ENCODE results near the gene SHC1.

Gene SHC1

GRCh38 chr1:154961207-154962155 lies 9.1 kb downstream of the SHC1 start, which contains the start of gene PYGO2:
PYGO2 (minus strand) TSS chr1:154961782; CDS start chr1:154961576, 206 bp downstream.
- peaks cover 3% of the 10 kb centered on the region; the same call in 1 of the 2 replicates for H3K36me3 ChIP-seq (ENCODE audit: insufficient read depth, low read length)
- peak within 1 kb of the TSS; percentile 57 for H2AFZ ChIP-seq (ENCODE audit: low read length, unreplicated experiment)

DNA sequence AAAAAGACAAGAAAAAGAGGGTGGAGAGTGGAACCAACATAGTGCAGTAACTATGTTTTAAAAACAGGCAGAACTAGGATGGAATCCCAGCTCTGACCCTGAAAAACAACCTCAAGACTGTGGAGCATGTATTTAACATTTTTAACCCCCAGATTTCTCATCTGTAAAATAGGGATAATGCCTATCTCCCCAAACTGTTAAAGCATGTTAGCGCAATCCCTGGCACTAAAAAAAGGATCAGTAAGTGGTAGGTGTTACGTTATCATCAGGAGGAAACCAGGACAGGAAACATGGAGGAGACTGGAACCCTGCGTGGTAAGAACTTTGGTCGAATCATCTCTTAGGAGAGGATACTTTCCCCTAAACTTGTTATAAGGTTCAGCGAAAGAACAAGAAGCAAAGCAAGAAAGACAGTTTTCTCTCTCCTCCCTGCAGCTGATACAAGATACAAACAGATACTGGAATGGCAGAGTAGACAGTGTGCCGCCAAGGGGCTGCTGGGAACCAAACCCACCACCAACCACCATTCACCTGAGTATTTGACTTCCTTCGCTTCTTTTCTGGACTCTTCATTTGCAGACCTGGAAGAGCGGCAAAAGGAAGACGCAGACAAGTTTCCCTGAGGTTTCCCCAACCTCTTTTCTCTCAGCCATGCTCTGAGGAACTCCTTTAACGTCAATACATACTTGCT lies 10.0 kb downstream of the SHC1 start:
- Histone ChIP-seq H3K27me3 (ENCODE audit: insufficient read depth, low read length) (no peaks in the 10 kb centered on the region), H2AFZ (ENCODE audit: low read length, unreplicated experiment) (no peak overlapping the region), H3K4me3 (ENCODE audit: low read depth, low read length) (peak overlapping the region; percentile 83), H3K36me3 (ENCODE audit: insufficient read depth, low read length) (peaks cover 3% of the 10 kb centered on the region; the same call in 1 of the 2 replicates), H3K27ac (ENCODE audit: low read depth, low read length) (peak overlapping the region; percentile 80; the same call in 1 of the 2 replicates), H3K79me2 (ENCODE audit: control insufficient read depth, insufficient read depth, low read length, unreplicated experiment) (peaks cover 8% of the 10 kb centered on the region), H3K4me1 (ENCODE audit: control insufficient read depth, insufficient read depth, low read length, unreplicated experiment) (peaks cover 34% of the 10 kb centered on the region)

More at GRCh38 chr1:154961207-154962155, 9.1 kb downstream of the SHC1 start, which contains the start of gene PYGO2:
- no peaks in the 10 kb centered on the region for H3K27me3 ChIP-seq (ENCODE audit: insufficient read depth, low read length)
- peak within 1 kb of the TSS; percentile 80 for H3K27ac ChIP-seq (ENCODE audit: low read depth, low read length)
- peak within 1 kb of the TSS; percentile 83 for H3K4me3 ChIP-seq (ENCODE audit: low read depth, low read length)
- peaks cover 14% of the 10 kb centered on the region for H3K79me2 ChIP-seq (ENCODE audit: control insufficient read depth, insufficient read depth, low read length, unreplicated experiment)
- peaks cover 34% of the 10 kb centered on the region for H3K4me1 ChIP-seq (ENCODE audit: control insufficient read depth, insufficient read depth, low read length, unreplicated experiment)

DNA sequence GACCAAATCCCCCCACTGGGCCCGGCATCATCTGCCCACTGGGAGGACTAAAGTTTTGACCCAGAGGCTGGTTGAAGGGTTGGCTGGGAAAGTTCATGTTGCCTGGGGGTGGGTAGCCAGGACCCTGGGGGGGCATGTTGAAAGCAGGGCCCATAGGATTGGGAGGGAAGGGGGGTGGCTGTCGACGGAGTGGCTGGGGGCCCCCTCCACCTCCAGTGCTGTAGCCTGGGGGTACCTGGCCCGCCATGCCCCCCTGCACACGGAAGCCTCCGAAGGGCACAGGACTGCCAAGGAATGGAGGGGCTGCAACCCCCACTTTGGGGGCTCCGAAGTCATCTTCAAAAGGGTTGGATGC lies 11.1 kb downstream of the SHC1 start:
- Histone ChIP-seq H3K4me3 (ENCODE audit: low read depth, low read length) (no peak overlapping the region), H3K36me3 (ENCODE audit: insufficient read depth, low read length) (no peaks in the 10 kb centered on the region), H2AFZ (ENCODE audit: low read length, unreplicated experiment) (no peak overlapping the region), H3K27me3 (ENCODE audit: insufficient read depth, low read length) (no peaks in the 10 kb centered on the region), H3K4me1 (ENCODE audit: control insufficient read depth, insufficient read depth, low read length, unreplicated experiment) (peaks cover 35% of the 10 kb centered on the region), H3K79me2 (ENCODE audit: control insufficient read depth, insufficient read depth, low read length, unreplicated experiment) (peaks cover 8% of the 10 kb centered on the region), H3K27ac (ENCODE audit: low read depth, low read length) (no peak overlapping the region)

DNA sequence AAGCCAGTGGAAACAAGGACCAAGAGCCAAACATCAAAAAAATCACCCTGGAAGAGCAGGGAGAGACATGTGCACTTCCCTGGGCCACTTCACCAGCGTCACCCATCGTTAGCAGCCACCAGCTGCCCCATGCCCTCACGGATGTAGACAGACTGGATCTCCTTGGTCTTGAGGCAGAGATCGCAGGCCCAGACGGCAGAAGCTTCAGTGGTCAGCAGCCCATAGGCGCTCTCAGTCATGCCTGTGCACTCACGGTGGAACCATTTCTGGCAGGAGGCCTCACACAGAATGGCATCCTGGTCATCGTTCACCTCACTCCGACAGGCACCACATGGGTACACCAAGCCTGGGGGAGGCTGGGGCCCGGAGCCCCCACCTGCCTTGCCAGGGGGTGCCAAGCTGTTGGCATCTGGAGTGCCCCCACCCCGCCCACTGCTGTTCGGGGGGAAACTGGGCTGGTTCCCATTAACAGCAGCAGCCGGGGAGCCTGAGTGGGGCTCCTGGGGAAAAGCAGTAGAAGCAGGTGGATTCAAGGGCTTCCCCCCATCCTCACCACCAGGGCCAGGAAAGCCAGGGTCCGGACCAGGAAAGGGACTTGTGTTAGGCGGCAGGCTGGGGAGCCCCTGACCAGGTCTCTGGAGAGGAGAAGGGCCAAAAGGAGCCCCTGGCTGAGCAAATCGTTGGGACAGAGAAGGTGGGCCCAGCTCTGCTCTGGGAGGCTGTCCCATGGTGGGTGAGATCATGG lies 11.7 kb downstream of the SHC1 start:
- H3K27me3 ChIP-seq (ENCODE audit: insufficient read depth, low read length), result no peaks in the 10 kb centered on the region
- H2AFZ ChIP-seq (ENCODE audit: low read length, unreplicated experiment), result no peak overlapping the region
- no peak overlapping the region for H3K27ac ChIP-seq (ENCODE audit: low read depth, low read length)
- H3K36me3 ChIP-seq (ENCODE audit: insufficient read depth, low read length), result no peaks in the 10 kb centered on the region
- no peak overlapping the region for H3K4me3 ChIP-seq (ENCODE audit: low read depth, low read length)
- peaks cover 33% of the 10 kb centered on the region for H3K4me1 ChIP-seq (ENCODE audit: control insufficient read depth, insufficient read depth, low read length, unreplicated experiment)
- H3K79me2 ChIP-seq (ENCODE audit: control insufficient read depth, insufficient read depth, low read length, unreplicated experiment), result peaks cover 8% of the 10 kb centered on the region

- Histone ChIP-seq H3K79me2 (ENCODE audit: control insufficient read depth, insufficient read depth, low read length, unreplicated experiment) (peaks cover 8% of the 10 kb centered on the region), H3K27me3 (ENCODE audit: insufficient read depth, low read length) (no peaks in the 10 kb centered on the region), H3K36me3 (ENCODE audit: insufficient read depth, low read length) (no peaks in the 10 kb centered on the region), H2AFZ (ENCODE audit: low read length, unreplicated experiment) (no peak overlapping the region), H3K4me3 (ENCODE audit: low read depth, low read length) (no peak overlapping the region), H3K4me1 (ENCODE audit: control insufficient read depth, insufficient read depth, low read length, unreplicated experiment) (peaks cover 26% of the 10 kb centered on the region), H3K27ac (ENCODE audit: low read depth, low read length) (no peak overlapping the region)
Measured at GRCh38 chr1:154958036-154958435, 12.5 kb downstream of the SHC1 start.

- Histone ChIP-seq H3K4me3 (ENCODE audit: low read depth, low read length) (no peak overlapping the region), H3K79me2 (ENCODE audit: control insufficient read depth, insufficient read depth, low read length, unreplicated experiment) (peaks cover 8% of the 10 kb centered on the region), H2AFZ (ENCODE audit: low read length, unreplicated experiment) (no peak overlapping the region), H3K27ac (ENCODE audit: low read depth, low read length) (peak overlapping the region; percentile 1; the same call in 1 of the 2 replicates), H3K36me3 (ENCODE audit: insufficient read depth, low read length) (no peaks in the 10 kb centered on the region), H3K27me3 (ENCODE audit: insufficient read depth, low read length) (no peaks in the 10 kb centered on the region), H3K4me1 (ENCODE audit: control insufficient read depth, insufficient read depth, low read length, unreplicated experiment) (peaks cover 17% of the 10 kb centered on the region)
Measured at GRCh38 chr1:154957091-154957657, 13.4 kb downstream of the SHC1 start.

DNA sequence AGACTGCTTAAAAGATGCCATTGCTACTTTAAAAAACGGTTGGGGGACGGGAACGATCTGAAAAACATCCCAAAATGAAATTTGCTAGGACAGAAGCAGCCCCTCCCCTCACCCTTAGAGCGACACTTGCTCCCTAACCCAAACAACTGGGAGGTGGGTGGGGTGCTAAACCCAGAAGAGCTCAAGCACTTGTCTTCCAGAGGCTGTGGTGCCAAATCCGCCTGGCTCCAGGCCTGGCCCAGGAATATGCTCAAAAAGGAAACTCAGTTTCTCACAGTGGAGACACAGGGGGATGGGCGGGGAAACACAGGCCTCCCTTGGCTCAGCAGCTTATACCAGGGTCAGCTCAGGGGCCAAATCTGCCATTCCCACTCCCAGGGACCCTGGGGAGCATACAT lies 14.0 kb downstream of the SHC1 start:
- peaks cover 16% of the 10 kb centered on the region for H3K4me1 ChIP-seq (ENCODE audit: control insufficient read depth, insufficient read depth, low read length, unreplicated experiment)
- H3K4me3 ChIP-seq (ENCODE audit: low read depth, low read length), result peak overlapping the region; percentile 83
- H3K27ac ChIP-seq (ENCODE audit: low read depth, low read length), result peak overlapping the region; percentile 1; the same call in 1 of the 2 replicates
- peak overlapping the region; percentile 6 for H2AFZ ChIP-seq (ENCODE audit: low read length, unreplicated experiment)
- H3K36me3 ChIP-seq (ENCODE audit: insufficient read depth, low read length), result no peaks in the 10 kb centered on the region
- H3K79me2 ChIP-seq (ENCODE audit: control insufficient read depth, insufficient read depth, low read length, unreplicated experiment), result peaks cover 8% of the 10 kb centered on the region
- H3K27me3 ChIP-seq (ENCODE audit: insufficient read depth, low read length), result no peaks in the 10 kb centered on the region

DNA sequence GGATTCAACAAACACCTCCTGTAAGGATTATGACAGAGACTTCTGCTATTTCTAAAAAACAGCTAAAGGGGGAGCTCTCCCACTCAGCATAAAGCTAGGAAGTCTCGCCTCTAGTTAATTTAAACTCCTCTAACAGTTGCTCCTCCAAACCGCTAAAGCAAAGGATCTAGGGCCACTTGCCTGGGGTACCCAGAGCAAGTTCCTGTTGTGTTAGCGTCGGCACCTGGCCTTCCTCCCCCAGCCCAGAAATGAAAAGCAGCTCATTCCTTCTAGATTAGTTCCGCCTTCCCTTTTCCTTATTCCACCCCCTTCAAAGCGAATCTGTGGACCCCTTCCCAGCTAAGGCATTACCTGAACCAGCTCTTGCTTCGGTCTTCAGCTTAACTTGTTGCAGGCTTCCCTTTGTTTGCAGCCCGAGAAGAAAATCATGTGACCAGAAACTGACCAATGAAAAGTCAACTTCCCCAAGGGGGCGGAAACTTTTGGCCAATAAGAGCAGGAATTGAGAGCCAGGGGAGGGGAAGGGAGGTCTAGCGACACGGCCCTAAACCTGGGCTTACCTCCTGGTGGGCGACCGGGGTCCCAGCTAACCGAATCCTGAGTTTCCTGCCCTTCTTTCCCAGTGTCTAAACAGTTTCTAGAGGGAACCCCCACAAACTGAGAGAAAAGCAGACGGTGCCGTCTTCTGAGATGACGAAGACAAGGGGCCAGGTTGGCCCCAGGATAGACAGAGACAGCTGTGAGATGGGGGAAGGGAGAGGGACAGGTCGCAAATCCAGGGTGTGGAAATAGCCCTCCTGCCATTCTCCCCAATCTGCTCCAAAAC lies 14.6 kb downstream of the SHC1 start, which contains the start of gene PBXIP1:
TSS of gene PBXIP1 (minus strand) at position 382 of the 826 bp plus-strand sequence. CDS start 2,378 bp downstream, outside the sequence.
- peak within 1 kb of the TSS; percentile 86 for H3K27ac ChIP-seq (ENCODE audit: low read depth, low read length)
- H3K79me2 ChIP-seq (ENCODE audit: control insufficient read depth, insufficient read depth, low read length, unreplicated experiment), result peaks cover 6% of the 10 kb centered on the region
- H3K27me3 ChIP-seq (ENCODE audit: insufficient read depth, low read length), result no peaks in the 10 kb centered on the region
- H3K36me3 ChIP-seq (ENCODE audit: insufficient read depth, low read length), result no peaks in the 10 kb centered on the region
- peak within 1 kb of the TSS; percentile 54 for H2AFZ ChIP-seq (ENCODE audit: low read length, unreplicated experiment)
- peak within 1 kb of the TSS; percentile 83 for H3K4me3 ChIP-seq (ENCODE audit: low read depth, low read length)
- H3K4me1 ChIP-seq (ENCODE audit: control insufficient read depth, insufficient read depth, low read length, unreplicated experiment), result peaks cover 16% of the 10 kb centered on the region

DNA sequence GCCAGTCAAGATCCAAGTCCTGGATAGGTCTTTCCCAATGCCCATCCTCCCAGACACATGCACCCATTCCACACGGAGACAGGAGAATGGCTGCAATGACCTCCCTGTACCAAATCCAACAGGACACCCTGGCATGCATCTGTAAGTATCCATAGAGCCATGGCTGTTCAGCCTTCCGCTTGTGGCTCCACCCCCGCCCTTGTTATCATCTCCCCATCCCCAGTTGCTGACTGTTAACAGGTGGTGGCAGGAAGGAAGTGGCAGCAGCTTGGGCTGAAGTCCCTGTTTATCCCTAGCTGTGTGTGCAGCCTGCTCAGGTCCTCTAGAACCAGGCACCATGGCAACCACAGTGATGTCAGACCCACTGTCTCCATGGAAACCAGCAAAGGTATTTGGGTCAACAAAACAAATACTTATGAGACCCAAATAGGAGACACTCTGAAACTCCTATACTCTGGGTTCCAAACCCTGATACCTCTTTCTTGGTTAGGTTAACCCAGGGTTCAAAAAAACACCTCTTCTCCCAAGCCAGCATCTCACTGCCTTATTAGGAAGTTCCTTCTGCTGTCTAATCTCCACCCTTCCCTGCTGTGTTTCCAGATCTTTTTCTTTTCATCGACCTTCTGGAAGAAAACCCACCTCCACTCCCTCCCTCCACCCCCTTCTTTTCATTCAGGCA lies 15.4 kb downstream of the SHC1 start:
- no peaks in the 10 kb centered on the region for H3K27me3 ChIP-seq (ENCODE audit: insufficient read depth, low read length)
- H3K4me1 ChIP-seq (ENCODE audit: control insufficient read depth, insufficient read depth, low read length, unreplicated experiment), result peaks cover 13% of the 10 kb centered on the region
- H3K27ac ChIP-seq (ENCODE audit: low read depth, low read length), result peak overlapping the region; percentile 86
- H3K79me2 ChIP-seq (ENCODE audit: control insufficient read depth, insufficient read depth, low read length, unreplicated experiment), result no peaks in the 10 kb centered on the region
- peak overlapping the region; percentile 54 for H2AFZ ChIP-seq (ENCODE audit: low read length, unreplicated experiment)
- peak overlapping the region; percentile 83 for H3K4me3 ChIP-seq (ENCODE audit: low read depth, low read length)
- no peaks in the 10 kb centered on the region for H3K36me3 ChIP-seq (ENCODE audit: insufficient read depth, low read length)
